NCI-H748 (cell line): Measurements from ENCODE around the gene SDCBP2.

ENCODE experiments used
- DNase-seq: peaks from one replicate; lab custom pipeline; 2025; ENCODE audit not compliant: unreplicated experiment; lab: John Stamatoyannopoulos, UW

SDCBP2 gene

GRCh38 chr20:1315804-1316203 is 13.1 kb downstream of the SDCBP2 start:
- no peak for DNase-seq

DNA sequence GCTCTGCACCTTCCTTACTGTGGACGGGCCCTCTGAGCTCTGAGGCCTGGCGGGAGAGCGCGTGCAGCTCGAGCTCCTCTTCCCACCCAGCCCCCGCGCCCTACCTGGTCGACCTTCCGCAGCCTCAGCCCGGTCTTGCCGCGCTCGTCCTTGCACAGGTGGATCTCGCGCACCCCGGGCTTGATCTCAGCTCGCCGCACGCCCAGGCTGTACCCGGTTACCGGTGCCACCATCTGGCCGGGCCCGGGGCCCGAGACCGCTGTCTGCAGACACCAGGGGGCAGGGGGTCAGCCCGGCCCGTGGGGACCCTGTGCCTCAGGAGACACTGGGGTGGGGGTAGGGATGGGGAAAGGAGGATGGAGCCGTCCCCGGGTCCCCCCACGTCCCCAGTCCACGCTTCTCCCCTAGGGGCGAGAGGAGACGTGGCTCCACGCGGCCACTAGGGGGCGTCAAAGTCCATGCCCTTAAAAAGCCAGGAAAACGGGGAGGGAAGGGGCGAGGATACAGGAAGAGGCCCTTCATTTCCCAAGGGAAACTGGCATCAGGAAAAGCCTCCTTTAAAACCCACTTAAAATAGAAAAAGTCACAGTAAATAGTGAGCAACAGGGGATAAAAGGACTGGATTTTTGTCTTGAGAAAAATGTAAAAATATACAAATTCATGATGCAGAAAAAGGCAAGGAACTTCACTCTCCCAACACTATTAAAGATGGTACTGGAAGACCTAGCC is 15.5 kb downstream of the SDCBP2 start:
- DNase-seq = peak; percentile 88

DNA sequence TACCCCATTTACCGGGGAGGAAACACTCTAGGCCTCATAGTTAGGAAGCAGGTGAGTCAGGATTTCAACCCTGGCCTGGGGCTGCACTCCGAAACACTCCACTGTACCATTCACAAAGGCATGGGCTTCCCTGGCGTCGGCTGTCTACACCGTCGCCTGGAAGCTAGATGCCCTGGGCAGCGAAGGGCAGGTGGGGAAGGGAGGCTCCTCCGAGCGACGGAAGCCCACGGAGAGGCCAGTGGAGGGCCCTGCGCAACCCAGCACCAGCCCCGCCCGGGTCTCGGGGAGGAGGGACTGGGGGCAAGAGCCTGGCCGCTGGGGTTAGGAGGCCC is 16.1 kb downstream of the SDCBP2 start:
- DNase-seq = no peak

GRCh38 chr20:1312308-1312707 is 16.6 kb downstream of the SDCBP2 start:
- no peak for DNase-seq

GRCh38 chr20:1310506-1311190 is 18.3 kb downstream of the SDCBP2 start:
- no peak for DNase-seq

DNA sequence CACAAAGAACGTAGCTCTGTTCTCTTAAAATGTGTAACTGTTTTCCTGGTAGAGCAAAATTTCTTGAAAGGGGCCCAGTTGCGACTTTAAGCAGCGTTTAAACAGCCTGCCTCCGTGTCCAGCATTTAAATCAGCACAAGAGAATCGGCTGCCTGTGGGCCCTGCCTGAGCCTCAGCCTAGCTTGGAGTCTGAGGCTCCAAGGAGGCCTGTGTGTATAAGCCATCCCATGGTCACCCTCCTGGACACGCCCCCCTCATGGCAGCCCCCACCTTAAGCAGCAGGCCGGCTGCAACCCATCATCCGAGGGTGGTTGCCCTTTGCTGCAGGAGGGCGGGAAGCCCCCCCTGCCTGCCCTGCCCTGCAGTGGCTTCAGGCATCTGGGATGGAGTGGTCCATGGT is 18.9 kb downstream of the SDCBP2 start:
- no peak for DNase-seq

DNA sequence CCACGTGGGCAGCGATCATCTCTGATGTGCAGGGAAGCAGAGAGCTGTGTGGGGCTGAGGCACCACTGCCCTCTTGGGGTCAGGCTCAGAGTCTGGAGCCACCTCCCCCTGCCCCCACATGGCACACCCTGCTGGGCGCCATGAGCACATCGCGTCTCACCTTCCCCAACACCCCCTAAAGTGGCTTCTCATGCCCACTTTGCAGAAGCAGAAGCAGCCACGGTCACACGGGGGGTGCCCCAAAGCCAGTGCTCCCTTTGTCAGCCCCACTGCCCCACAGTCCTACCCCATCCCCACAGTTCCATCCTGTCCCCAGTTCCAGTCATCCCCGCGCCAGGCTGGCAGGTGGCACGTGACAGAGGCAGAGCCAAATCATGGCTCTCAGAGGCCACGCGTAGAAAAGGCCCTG is 19.5 kb downstream of the SDCBP2 start:
- DNase-seq = no peak

- DNase-seq = no peak
Observed at GRCh38 chr20:1308702-1309095, 20.2 kb downstream of the SDCBP2 start.

DNA sequence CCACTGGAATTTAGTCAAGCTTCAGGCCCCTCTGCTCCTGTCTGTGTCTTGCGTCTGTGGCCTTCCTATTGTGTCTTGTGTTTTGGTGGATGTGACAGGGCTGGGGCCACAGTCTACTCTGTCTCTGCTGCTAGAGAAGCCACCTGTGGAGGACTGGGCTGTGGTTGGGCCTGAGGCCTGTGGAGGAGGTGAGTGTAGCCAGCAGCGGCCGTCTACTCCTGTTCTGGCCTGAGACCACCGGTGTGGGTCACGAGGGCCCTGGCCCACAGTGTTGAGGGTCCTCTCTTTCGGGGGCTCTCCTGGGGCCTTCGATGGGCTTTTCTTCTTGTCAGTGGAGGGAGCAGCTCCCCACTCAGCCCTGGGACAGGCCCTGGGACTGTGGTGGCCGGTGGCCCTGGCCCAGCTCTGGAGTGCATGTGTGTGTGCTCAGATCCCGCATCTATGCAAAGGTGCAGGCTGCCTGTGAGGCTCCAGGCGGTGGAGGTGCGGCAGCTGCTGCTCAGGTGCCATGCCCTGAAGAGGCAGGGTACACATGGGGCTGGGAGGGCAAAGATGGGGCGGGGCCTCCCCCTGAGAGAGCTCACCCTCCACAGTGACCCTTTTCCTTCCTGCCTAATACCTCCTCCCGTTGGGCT is 20.8 kb downstream of the SDCBP2 start:
- DNase-seq = no peak

GRCh38 chr20:1307571-1307971 is 21.4 kb downstream of the SDCBP2 start:
- no peak for DNase-seq

- no peak for DNase-seq
Observed at GRCh38 chr20:1307171-1307570, 21.8 kb downstream of the SDCBP2 start.

DNA sequence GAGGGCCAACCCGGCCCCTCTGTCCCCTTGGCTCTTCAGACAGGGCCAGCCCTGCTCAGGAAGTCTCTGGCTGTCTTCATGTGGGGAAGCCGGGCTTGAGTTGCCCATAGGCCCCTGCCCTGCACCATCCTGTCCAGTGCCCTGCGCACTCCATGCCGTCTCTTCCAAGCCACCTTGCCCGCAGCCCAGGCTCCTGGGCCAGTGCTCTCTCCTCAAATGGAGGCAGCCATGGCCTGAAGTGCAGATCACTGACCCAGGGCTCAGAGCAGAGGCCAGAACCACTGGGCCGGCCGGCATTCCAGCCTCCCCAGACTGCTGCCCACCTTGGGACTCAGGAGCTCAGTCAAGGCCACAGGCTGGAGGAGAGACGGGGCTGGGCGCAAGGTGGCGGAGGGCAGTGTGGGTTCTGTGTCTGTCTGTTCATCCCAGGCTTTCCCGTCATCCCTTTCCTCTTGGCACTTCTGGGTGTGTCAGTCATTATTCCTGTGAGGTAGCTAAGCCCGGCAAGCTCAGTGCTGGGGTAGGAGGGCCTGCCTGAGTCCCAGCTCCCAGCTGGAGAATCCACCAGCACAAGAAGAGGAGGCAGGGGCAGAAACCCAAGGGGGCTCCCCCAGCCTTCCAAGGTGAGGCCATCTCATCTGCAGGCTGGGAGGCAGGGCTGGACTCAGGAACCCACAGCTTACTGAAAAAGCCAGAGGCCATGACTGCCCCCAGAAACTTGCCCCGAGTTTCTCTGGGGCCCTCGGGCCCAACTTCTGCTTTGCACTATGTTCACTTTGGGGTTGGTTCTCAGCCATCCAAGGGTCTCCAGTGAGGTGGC is 22.4 kb downstream of the SDCBP2 start:
- no peak for DNase-seq

DNA sequence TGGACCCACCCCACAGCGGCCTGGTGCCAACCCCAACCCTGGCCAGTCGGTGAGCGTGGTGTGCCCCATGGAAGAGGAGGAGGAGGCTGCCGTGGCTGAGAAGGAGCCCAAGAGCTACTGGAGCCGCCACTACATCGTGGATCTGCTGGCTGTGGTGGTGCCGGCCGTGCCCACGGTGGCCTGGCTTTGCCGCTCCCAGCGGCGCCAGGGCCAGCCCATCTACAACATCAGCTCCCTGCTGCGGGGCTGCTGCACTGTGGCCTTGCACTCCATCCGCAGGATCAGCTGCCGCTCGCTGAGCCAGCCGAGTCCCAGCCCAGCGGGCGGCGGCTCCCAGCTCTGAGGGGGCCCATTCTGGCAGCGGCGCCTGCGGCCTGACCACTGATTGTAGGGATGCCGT is 23.2 kb downstream of the SDCBP2 start:
- DNase-seq = no peak

- DNase-seq = no peak
Observed at GRCh38 chr20:1304710-1305515, 24.0 kb downstream of the SDCBP2 start.

- DNase-seq = peak; percentile 29
Observed at GRCh38 chr20:1302685-1303541, 26.0 kb downstream of the SDCBP2 start.

GRCh38 chr20:1301031-1301529 is 27.9 kb downstream of the SDCBP2 start:
- no peak for DNase-seq

DNA sequence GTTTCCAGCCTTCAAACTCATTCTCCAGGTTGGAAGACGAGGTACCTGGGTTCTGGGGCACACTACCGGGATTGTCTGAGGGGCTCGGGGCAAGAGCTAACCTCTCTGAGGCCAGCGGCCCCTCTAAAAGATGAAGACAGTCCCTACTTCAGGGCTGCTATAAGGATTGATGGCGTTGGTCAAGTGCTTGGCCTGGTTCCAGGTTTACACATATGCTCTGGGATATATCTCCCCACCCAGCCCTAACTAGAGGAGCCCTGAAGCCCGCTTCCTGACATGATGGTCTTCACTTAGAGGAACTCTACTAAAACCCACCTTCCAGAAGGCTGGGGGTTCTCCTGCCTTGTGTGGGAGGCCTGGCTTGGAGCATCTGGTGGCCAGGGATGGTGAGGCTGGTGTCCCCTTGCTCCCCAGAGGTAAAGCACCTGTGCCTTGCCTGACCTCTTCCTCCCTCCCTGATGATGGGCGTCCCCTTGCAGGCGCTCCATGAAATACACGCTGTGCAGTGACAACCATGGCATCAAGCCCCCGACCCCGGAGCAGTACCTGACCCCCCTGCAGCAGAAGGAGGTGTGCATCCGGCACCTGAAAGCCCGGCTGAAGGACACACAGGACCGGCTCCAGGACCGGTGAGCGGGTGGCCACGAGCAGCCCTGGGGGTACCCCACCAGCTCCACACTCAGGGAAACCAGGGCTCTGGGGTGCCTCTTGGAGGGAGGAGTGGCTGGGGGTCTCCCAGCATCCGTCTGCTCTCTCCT is 28.7 kb downstream of the SDCBP2 start:
- DNase-seq = no peak

GRCh38 chr20:1299522-1299921 is 29.4 kb downstream of the SDCBP2 start:
- peak; percentile 23 for DNase-seq
